Measurements from ENCODE around the gene AQP10. TPM values are rescaled to one million over a fixed set of nuclear protein-coding genes. Genes with fewer than 3 reads are reported as not detected.

The AQP10 gene
- total and polyA plus RNA-seq, 9 of the 15 experiments (the other 6 are each of a cell fraction or from before 2014, with no cell fraction given) = 0.37 to 9.7 (median 1.9) TPM

DNA sequence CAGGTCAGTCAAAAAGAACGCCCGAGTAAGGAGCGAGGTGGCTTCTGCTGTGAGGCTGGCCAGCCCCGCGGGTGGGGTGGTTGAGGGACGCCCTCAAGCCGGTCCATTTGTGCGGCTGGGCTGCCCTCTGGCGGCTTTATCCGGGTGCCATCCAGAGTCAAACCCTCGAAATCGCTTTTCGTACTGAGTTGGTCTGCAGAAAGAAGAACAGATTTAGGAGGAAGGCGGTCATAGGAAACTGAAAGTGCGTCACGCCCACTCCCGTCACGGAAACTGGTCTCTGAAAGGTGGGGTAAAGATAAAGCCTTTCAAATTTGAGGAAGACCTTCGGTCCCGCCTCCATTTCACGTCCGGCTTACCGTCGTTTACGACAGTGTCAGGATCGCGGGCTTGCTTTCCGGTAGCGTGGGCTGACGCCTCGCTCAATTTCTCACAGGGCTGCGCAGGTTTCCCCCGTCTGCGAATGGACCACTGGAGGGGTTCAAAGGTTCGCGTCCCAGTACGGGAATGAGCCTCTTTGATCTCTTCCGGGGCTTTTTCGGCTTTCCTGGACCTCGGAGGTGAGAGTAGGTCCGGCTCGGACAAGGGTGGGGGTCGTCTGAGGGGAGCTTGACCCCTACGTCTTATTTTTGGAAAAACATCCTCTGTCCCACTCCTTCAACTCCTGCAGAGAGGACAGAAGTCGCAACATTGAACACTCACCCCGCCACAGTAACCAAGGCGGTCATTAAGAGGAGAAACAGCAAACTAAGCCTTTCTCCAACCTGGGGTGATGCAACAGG lies 48.5 kb upstream of the AQP10 start, which contains the start of gene HAX1 (continued):
- TF ChIP-seq, protein P1, sequence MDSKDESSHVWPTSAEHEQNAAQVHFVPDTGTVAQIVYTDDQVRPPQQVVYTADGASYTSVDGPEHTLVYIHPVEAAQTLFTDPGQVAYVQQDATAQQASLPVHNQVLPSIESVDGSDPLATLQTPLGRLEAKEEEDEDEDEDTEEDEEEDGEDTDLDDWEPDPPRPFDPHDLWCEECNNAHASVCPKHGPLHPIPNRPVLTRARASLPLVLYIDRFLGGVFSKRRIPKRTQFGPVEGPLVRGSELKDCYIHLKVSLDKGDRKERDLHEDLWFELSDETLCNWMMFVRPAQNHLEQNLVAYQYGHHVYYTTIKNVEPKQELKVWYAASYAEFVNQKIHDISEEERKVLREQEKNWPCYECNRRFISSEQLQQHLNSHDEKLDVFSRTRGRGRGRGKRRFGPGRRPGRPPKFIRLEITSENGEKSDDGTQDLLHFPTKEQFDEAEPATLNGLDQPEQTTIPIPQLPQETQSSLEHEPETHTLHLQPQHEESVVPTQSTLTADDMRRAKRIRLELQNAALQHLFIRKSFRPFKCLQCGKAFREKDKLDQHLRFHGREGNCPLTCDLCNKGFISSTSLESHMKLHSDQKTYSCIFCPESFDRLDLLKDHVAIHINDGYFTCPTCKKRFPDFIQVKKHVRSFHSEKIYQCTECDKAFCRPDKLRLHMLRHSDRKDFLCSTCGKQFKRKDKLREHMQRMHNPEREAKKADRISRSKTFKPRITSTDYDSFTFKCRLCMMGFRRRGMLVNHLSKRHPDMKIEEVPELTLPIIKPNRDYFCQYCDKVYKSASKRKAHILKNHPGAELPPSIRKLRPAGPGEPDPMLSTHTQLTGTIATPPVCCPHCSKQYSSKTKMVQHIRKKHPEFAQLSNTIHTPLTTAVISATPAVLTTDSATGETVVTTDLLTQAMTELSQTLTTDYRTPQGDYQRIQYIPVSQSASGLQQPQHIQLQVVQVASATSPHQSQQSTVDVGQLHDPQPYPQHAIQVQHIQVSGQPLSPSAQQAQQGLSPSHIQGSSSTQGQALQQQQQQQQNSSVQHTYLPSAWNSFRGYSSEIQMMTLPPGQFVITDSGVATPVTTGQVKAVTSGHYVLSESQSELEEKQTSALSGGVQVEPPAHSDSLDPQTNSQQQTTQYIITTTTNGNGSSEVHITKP (IDR thresholded peaks at IDR 0.05; ENCODE audit: partially characterized antibody) = peak; percentile 71
- TF ChIP-seq, protein P2, sequence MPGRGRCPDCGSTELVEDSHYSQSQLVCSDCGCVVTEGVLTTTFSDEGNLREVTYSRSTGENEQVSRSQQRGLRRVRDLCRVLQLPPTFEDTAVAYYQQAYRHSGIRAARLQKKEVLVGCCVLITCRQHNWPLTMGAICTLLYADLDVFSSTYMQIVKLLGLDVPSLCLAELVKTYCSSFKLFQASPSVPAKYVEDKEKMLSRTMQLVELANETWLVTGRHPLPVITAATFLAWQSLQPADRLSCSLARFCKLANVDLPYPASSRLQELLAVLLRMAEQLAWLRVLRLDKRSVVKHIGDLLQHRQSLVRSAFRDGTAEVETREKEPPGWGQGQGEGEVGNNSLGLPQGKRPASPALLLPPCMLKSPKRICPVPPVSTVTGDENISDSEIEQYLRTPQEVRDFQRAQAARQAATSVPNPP (IDR thresholded peaks at IDR 0.05; ENCODE audit: borderline replicate concordance, insufficient read depth, insufficient read length) = no peak
- TF ChIP-seq ZNF431 (CRISPR knock-in tag; IDR thresholded peaks at IDR 0.05) (no peak), ZNF311 (CRISPR knock-in tag; IDR thresholded peaks at IDR 0.05) (no peak), MYBL2 (IDR thresholded peaks at IDR 0.05; ENCODE audit: low read depth) (peak; percentile 61; the same call in 1 of the 2 replicates), MYBL2 (CRISPR knock-in tag; IDR thresholded peaks at IDR 0.05; ENCODE audit: borderline replicate concordance) (no peak), GABPB1 (CRISPR knock-in tag; IDR thresholded peaks at IDR 0.05) (peak; percentile 87), RFX1 (IDR thresholded peaks at IDR 0.05) (no peak), DACH1 (IDR thresholded peaks at IDR 0.05; ENCODE audit: partially characterized antibody) (no peak), HMGN3 (IDR thresholded peaks at IDR 0.05; ENCODE audit: borderline replicate concordance, extremely low read depth, insufficient read length, low read depth, low read length) (no peak), ZNF282 (CRISPR knock-in tag; IDR thresholded peaks at IDR 0.05) (no peak)
- TF ChIP-seq, protein P3, sequence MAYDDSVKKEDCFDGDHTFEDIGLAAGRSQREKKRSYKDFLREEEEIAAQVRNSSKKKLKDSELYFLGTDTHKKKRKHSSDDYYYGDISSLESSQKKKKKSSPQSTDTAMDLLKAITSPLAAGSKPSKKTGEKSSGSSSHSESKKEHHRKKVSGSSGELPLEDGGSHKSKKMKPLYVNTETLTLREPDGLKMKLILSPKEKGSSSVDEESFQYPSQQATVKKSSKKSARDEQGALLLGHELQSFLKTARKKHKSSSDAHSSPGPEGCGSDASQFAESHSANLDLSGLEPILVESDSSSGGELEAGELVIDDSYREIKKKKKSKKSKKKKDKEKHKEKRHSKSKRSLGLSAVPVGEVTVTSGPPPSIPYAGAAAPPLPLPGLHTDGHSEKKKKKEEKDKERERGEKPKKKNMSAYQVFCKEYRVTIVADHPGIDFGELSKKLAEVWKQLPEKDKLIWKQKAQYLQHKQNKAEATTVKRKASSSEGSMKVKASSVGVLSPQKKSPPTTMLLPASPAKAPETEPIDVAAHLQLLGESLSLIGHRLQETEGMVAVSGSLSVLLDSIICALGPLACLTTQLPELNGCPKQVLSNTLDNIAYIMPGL (CRISPR knock-in tag; IDR thresholded peaks at IDR 0.05) = no peak
- TF ChIP-seq, protein P4, sequence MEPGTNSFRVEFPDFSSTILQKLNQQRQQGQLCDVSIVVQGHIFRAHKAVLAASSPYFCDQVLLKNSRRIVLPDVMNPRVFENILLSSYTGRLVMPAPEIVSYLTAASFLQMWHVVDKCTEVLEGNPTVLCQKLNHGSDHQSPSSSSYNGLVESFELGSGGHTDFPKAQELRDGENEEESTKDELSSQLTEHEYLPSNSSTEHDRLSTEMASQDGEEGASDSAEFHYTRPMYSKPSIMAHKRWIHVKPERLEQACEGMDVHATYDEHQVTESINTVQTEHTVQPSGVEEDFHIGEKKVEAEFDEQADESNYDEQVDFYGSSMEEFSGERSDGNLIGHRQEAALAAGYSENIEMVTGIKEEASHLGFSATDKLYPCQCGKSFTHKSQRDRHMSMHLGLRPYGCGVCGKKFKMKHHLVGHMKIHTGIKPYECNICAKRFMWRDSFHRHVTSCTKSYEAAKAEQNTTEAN (CRISPR knock-in tag; IDR thresholded peaks at IDR 0.05) = no peak
- TF ChIP-seq, protein P5, sequence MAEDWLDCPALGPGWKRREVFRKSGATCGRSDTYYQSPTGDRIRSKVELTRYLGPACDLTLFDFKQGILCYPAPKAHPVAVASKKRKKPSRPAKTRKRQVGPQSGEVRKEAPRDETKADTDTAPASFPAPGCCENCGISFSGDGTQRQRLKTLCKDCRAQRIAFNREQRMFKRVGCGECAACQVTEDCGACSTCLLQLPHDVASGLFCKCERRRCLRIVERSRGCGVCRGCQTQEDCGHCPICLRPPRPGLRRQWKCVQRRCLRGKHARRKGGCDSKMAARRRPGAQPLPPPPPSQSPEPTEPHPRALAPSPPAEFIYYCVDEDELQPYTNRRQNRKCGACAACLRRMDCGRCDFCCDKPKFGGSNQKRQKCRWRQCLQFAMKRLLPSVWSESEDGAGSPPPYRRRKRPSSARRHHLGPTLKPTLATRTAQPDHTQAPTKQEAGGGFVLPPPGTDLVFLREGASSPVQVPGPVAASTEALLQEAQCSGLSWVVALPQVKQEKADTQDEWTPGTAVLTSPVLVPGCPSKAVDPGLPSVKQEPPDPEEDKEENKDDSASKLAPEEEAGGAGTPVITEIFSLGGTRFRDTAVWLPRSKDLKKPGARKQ (CRISPR knock-in tag; IDR thresholded peaks at IDR 0.05) = no peak
